ENCODE results near the gene SDK2.

DNA sequence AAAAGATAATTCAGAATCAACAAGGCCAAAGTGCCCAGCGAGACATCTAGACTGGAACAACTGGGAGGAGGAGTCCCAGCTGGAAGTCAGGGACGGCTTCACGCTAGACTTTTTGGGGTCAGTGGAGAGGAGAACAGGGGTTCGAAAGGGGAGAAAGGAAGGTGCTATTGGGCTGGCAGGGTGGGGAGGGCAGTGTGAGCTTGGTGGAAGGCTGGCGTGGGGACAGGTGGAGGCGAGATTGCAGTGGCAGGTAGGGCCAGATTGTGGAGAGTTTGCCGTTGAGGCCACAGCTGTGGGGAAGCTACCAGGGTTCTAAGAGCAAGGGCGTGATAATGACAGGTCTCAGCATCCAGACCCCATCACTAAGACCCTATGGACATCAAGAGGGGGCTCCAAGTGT is 10.5 kb downstream of the SDK2 start:
- no peak for TF ChIP-seq ZNF398 (tag by site-specific recombination; IDR thresholded peaks at IDR 0.05)
- no peak for TF ChIP-seq CTCF (tag by site-specific recombination; IDR thresholded peaks at IDR 0.05)
- TF ChIP-seq ZNF274 (IDR thresholded peaks at IDR 0.05; ENCODE audit: low read length) = no peak
- TF ChIP-seq ZNF274 (tag by site-specific recombination; IDR thresholded peaks at IDR 0.05; ENCODE audit: borderline replicate concordance) = no peak
- no peak for TF ChIP-seq ZNF223 (tag by site-specific recombination; IDR thresholded peaks at IDR 0.05)
- no peak for TF ChIP-seq ZNF169 (tag by site-specific recombination; IDR thresholded peaks at IDR 0.05)
- TF ChIP-seq ZNF501 (tag by site-specific recombination; IDR thresholded peaks at IDR 0.05) = no peak
